GM12878 (cell line): ENCODE results near the gene ST3GAL5. TPM values are rescaled to one million over a fixed set of nuclear protein-coding genes. Genes with fewer than 3 reads are reported as not detected.

Experiments
- ATF7 ChIP-seq: fragments of 450-650 bp; IDR thresholded peaks from 2 replicates; pipeline ENCODE4 v1.6.1; 2016; ENCODE audit warnings: low read depth, mild to moderate bottlenecking
- CBX5 ChIP-seq: sonication (generic); IDR thresholded peaks from 2 replicates; pipeline ENCODE4 v1.6.1; 2016; ENCODE audit warnings: low read depth, moderate library complexity, mild to moderate bottlenecking, inconsistent platforms
- HDGF ChIP-seq: fragments of 450-650 bp; IDR thresholded peaks from 2 replicates; pipeline ENCODE4 v1.6.1; 2016; ENCODE audit warnings: antibody characterized with exemption
- JUND ChIP-seq: IDR thresholded peaks from 2 replicates; pipeline ENCODE4 v1.6.1; 2012; ENCODE audit warnings: low read depth, mild to moderate bottlenecking, low read length, improper control_type of control experiment, moderate library complexity
- MAX ChIP-seq: IDR thresholded peaks from 2 replicates; pipeline ENCODE4 v1.6.1; 2012; ENCODE audit warnings: low read depth, low read length, improper control_type of control experiment
- PML ChIP-seq: IDR thresholded peaks from 2 replicates; pipeline ENCODE4 v1.6.1; 2012; ENCODE audit warnings: low read length, inconsistent platforms
- SKIL ChIP-seq: fragments of 450-650 bp; IDR thresholded peaks from 2 replicates; pipeline ENCODE4 v1.6.1; 2017; ENCODE audit warnings: mild to moderate bottlenecking, low read depth, inconsistent platforms; ENCODE audit not compliant: poor library complexity, severe bottlenecking
- TCF3 ChIP-seq: IDR thresholded peaks from 2 replicates; pipeline ENCODE4 v1.6.1; 2012; ENCODE audit warnings: low read depth, mild to moderate bottlenecking, low read length, borderline replicate concordance; ENCODE audit not compliant: insufficient read depth
- USF2 ChIP-seq: IDR thresholded peaks from 2 replicates; pipeline ENCODE4 v1.6.1; 2011; ENCODE audit warnings: low read depth, low read length, improper control_type of control experiment, borderline replicate concordance
- WRNIP1 ChIP-seq: IDR thresholded peaks from 2 replicates; pipeline ENCODE4 v1.6.1; 2011; ENCODE audit warnings: low read depth, low read length, improper control_type of control experiment, borderline replicate concordance
- ZNF207 ChIP-seq: fragments of 450-650 bp; IDR thresholded peaks from 2 replicates; pipeline ENCODE4 v1.6.1; 2014; ENCODE audit warnings: antibody characterized with exemption, mild to moderate bottlenecking, borderline replicate concordance
- polyA plus RNA-seq, 11 experiments: library from polyadenylated mRNA; depleted of rRNA in 4 of 11; unstranded in 6 of 11; stranded (reverse) in 5 of 11; fragments of >200 nt; fragmentation: Nextera tagmentation in 4 of 11; fragmentation: Illumina TruSeq in 1 of 11; extraction: Ambion mirVana in 4 of 11; extraction: Trizol in 1 of 11; gene quantifications; 1 replicate in 1 of 11; 2 replicates in 10 of 11; pipeline versions ENCODE4 v1.2.1 to v1.2.3, GENCODE V29; 2011 to 2016; ENCODE audit warnings: inconsistent platforms in 2 of 11, missing spikeins in 2 of 11, low read depth in 1 of 11
- total RNA-seq, 4 experiments: library from RNA; depleted of rRNA in 3 of 4; stranded (reverse); fragments of >200 nt in 3 of 4; fragmentation: Illumina TruSeq in 1 of 4; extraction: Trizol in 1 of 4; gene quantifications; 2 replicates each; pipeline versions ENCODE4 v1.2.1 to v1.2.3, GENCODE V29; 2013 to 2021

The ST3GAL5 gene
- total and polyA plus RNA-seq, 10 of the 15 experiments (the other 5 are each of a cell fraction or from before 2014, with no cell fraction given), result 5.2 to 60.9 (median 10.2) TPM

GRCh38 chr2:85911097-85911496 is 22.3 kb upstream of the ST3GAL5 start (continued):
- no peak for TF ChIP-seq SKIL
- TF ChIP-seq ATF7, result no peak
- TF ChIP-seq CBX5, result no peak
- no peak for TF ChIP-seq JUND
- TF ChIP-seq HDGF, result no peak
- TF ChIP-seq PML, result no peak
- no peak for TF ChIP-seq WRNIP1
- TF ChIP-seq ZNF207, result no peak
- TF ChIP-seq USF2, result no peak
- no peak for TF ChIP-seq TCF3
- TF ChIP-seq MAX, result no peak
- TF ChIP-seq, all 136 proteins: peak for 0
